Measurements from ENCODE around the gene ADCK2. TPM values are rescaled to one million over a fixed set of nuclear protein-coding genes. Genes with fewer than 3 reads are reported as not detected.

Gene ADCK2
- total RNA-seq, 3 donors from 2014 or later (not counting 1 experiment from before 2014, with no cell fraction given), result 12.6 to 20.7 (median 15.8) TPM

DNA sequence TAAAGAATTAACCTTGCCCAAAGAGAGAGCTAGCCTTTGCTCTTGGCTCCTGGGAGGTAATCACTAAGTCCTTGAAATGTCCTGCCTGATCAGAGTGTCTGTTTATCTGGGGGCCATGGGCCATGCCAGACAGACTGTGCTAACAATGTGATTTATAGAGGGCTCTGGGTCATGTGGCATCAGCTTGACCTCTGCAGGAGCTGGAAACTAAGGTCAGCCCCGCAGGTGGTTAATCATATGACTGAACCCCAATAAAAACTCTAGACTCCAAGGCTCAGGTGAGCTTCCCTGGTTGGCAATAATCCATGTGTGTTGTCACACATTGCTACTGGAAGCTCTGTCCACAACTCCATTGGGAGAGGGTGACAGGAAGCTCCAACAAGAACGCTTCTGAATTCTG, 71.3 kb downstream of the ADCK2 start:
- peaks cover 4% of the 10 kb centered on the region for H3K36me3 Mint-ChIP-seq
- WGBS (ENCODE audit: insufficient coverage), result 100% methylated on average over 2 of the region's 2 CpGs

More for the DNA sequence above, 71.3 kb downstream of the ADCK2 start:
- H3K9me3 ChIP-seq (ENCODE audit: control insufficient read depth, insufficient read depth, low read length), result no peaks in the 10 kb centered on the region
- H3K36me3 ChIP-seq (ENCODE audit: control insufficient read depth, insufficient read depth, low read length), result peaks cover 21% of the 10 kb centered on the region
- no peaks in the 10 kb centered on the region for H3K27me3 ChIP-seq (ENCODE audit: control insufficient read depth, insufficient read depth, low read length)
- H3K4me3 ChIP-seq (ENCODE audit: low read length), result no peak overlapping the region
- no peaks in the 10 kb centered on the region for H3K4me1 ChIP-seq (ENCODE audit: control insufficient read depth, insufficient read depth, low read length)
- Mint-ChIP-seq H3K4me3 (no peak overlapping the region), H3K27me3 (ENCODE audit: low read depth in 2 of 2) (no peaks in the 10 kb centered on the region), H3K4me1 (peaks cover 10 to 20% of the 10 kb centered on the region in 2 donors), H3K27ac (no peak overlapping the region), H3K9me3 (no peaks in the 10 kb centered on the region)
- intact Hi-C loops (cut with micrococcal nuclease), result no loop called here
- ATAC-seq (no peak), DNase-seq (no peak)
- no peak overlapping the region for H3K27ac ChIP-seq (ENCODE audit: low read length)
- TF ChIP-seq, protein P1, sequence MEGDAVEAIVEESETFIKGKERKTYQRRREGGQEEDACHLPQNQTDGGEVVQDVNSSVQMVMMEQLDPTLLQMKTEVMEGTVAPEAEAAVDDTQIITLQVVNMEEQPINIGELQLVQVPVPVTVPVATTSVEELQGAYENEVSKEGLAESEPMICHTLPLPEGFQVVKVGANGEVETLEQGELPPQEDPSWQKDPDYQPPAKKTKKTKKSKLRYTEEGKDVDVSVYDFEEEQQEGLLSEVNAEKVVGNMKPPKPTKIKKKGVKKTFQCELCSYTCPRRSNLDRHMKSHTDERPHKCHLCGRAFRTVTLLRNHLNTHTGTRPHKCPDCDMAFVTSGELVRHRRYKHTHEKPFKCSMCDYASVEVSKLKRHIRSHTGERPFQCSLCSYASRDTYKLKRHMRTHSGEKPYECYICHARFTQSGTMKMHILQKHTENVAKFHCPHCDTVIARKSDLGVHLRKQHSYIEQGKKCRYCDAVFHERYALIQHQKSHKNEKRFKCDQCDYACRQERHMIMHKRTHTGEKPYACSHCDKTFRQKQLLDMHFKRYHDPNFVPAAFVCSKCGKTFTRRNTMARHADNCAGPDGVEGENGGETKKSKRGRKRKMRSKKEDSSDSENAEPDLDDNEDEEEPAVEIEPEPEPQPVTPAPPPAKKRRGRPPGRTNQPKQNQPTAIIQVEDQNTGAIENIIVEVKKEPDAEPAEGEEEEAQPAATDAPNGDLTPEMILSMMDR (IDR thresholded peaks at IDR 0.05), result no peak

Other genes with a start within 250 kb of the ADCK2 start
- gene MKRN1, start 193.4 kb upstream of the ADCK2 start, total RNA-seq, result 100 to 1,000 TPM; 119 to 146 (median 136) TPM
- gene DENND2A, start 32.1 kb upstream of the ADCK2 start, total RNA-seq, result under 1 TPM in 1 of 3 donors, not detected in 2; 0.12 TPM
- gene NDUFB2, start 23.8 kb downstream of the ADCK2 start, total RNA-seq, result 100 to 1,000 TPM; 152 to 177 (median 177) TPM